Loucy (cell line): Measurements from ENCODE around the gene ZNF768.

Experiments
- H2AFZ ChIP-seq: fragments of 200-600 bp; sonication (generic); 2 replicates; pipeline ENCODE4 v1.6.0; 2016; ENCODE audit warnings: antibody characterized with exemption, mild to moderate bottlenecking, low read length, moderate library complexity
- H3F3A ChIP-seq: fragments of 200-600 bp; 2 replicates; pipeline ENCODE4 v1.6.0; 2016; ENCODE audit warnings: antibody characterized with exemption, low read depth, mild to moderate bottlenecking
- H3K27me3 ChIP-seq: fragments of 200-600 bp; sonication (generic); 2 replicates; pipeline ENCODE4 v1.6.1; 2014; ENCODE audit warnings: low read length, mild to moderate bottlenecking; ENCODE audit not compliant: insufficient read depth, poor library complexity, severe bottlenecking
- H3K36me3 ChIP-seq: fragments of 200-600 bp; sonication (generic); 2 replicates; pipeline ENCODE4 v1.6.1; 2016; ENCODE audit warnings: low read length; ENCODE audit not compliant: insufficient read depth
- H3K4me1 ChIP-seq: fragments of 200-600 bp; sonication (generic); 2 replicates; pipeline ENCODE4 v1.5.1; 2014; ENCODE audit warnings: low read length, mild to moderate bottlenecking; ENCODE audit not compliant: insufficient read depth, poor library complexity, severe bottlenecking
- H3K4me2 ChIP-seq: fragments of 200-600 bp; sonication (generic); 2 replicates; pipeline ENCODE4 v1.6.0; 2014; ENCODE audit warnings: antibody characterized with exemption, low read length, low read depth, mild to moderate bottlenecking; ENCODE audit not compliant: poor library complexity, severe bottlenecking
- H3K4me3 ChIP-seq: fragments of 200-600 bp; sonication (generic); 2 replicates; pipeline ENCODE4 v1.5.1; 2014; ENCODE audit warnings: low read length, mild to moderate bottlenecking, mixed read lengths; ENCODE audit not compliant: poor library complexity, severe bottlenecking
- H3K79me2 ChIP-seq: fragments of 200-600 bp; sonication (generic); 2 replicates; pipeline ENCODE4 v1.6.1; 2014; ENCODE audit warnings: low read length; ENCODE audit not compliant: insufficient read depth
- H3K9ac ChIP-seq: fragments of 200-600 bp; sonication (generic); 2 replicates; pipeline ENCODE4 v1.6.0; 2014; ENCODE audit warnings: mild to moderate bottlenecking, low read depth, low read length, moderate library complexity; ENCODE audit not compliant: poor library complexity, severe bottlenecking
- H3K9me2 ChIP-seq: fragments of 200-600 bp; sonication (generic); replicated peaks from 2 replicates; pipeline ENCODE4 v1.6.1; 2016; ENCODE audit warnings: low read depth, low read length, mixed read lengths
- H3K9me3 ChIP-seq: fragments of 200-600 bp; sonication (generic); 2 replicates; pipeline ENCODE4 v1.6.1; 2014; ENCODE audit warnings: mild to moderate bottlenecking, antibody characterized with exemption, low read length, low read depth; ENCODE audit not compliant: insufficient read depth
- H4K20me1 ChIP-seq: fragments of 200-600 bp; sonication (generic); 2 replicates; pipeline ENCODE4 v1.6.0; 2014; ENCODE audit warnings: antibody characterized with exemption, low read length, mild to moderate bottlenecking; ENCODE audit not compliant: insufficient read depth, poor library complexity, severe bottlenecking
- EZH2phosphoT487 ChIP-seq: fragments of 200-600 bp; IDR thresholded peaks from 2 replicates; pipeline ENCODE4 v1.6.1; 2018; ENCODE audit warnings: antibody characterized with exemption, mild to moderate bottlenecking, moderate library complexity, borderline replicate concordance
- TF ChIP-seq, protein P1 (sequence below): fragments of 200-600 bp; sonication (generic); conservative IDR thresholded peaks from 2 replicates; pipeline ENCODE4 v1.5.1; 2014; ENCODE audit warnings: mild to moderate bottlenecking, antibody characterized with exemption, low read length

ZNF768 gene

DNA sequence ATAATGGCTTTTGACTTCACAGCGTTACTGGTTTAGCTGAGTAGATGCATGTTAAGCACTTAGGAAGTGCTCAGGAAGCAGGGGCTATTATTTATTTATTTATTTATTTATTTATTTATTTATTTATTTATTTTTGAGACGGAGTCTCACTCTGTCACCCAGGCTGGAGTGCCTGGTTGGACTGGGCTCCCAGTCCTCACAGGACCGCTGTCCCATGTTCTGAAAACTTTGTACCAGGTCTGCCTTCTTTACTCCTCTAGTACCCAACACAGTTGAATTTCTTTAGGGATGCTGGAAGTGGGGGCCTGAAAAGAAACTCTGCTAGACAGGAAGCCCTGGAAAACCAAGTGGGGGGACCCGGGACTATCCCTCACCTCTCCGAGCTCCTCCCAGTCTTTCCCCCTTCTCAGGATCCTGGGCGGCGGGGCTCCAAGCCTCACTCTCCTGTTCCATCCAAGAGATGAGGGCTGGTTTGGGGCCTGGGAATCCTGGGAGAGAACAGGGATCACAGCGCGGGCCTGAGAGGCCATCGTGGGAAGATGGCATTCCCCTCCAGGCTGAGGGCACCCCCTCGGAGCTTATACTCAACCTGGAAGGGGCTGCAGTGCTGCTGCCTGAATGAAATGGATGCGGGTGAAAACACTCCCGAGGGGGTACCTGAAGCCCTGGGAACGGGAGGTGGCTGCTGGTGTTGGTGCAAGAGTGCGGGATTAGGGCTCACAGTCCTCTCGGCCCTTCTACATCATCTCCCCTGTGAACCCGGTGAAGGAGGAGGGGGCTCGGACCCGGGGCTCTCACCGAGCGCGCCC lies 44.5 kb upstream of the ZNF768 start:
- Histone ChIP-seq H2AFZ (peak overlapping the region; percentile 84; the same call in 1 of the 2 replicates), H3F3A (no peaks in the 10 kb centered on the region), H3K79me2 (peaks cover 22% of the 10 kb centered on the region), H3K9me3 (no peaks in the 10 kb centered on the region), H3K9me2 (no peaks in the 10 kb centered on the region), H3K4me2 (peak overlapping the region; percentile 91), H3K4me1 (peaks cover 29% of the 10 kb centered on the region), H3K9ac (peak overlapping the region; percentile 93), H4K20me1 (no peaks in the 10 kb centered on the region), H3K27me3 (no peaks in the 10 kb centered on the region), H3K36me3 (no peaks in the 10 kb centered on the region), H3K4me3 (peak overlapping the region; percentile 96)
- no peak for TF ChIP-seq EZH2phosphoT487
- TF ChIP-seq, protein P1, sequence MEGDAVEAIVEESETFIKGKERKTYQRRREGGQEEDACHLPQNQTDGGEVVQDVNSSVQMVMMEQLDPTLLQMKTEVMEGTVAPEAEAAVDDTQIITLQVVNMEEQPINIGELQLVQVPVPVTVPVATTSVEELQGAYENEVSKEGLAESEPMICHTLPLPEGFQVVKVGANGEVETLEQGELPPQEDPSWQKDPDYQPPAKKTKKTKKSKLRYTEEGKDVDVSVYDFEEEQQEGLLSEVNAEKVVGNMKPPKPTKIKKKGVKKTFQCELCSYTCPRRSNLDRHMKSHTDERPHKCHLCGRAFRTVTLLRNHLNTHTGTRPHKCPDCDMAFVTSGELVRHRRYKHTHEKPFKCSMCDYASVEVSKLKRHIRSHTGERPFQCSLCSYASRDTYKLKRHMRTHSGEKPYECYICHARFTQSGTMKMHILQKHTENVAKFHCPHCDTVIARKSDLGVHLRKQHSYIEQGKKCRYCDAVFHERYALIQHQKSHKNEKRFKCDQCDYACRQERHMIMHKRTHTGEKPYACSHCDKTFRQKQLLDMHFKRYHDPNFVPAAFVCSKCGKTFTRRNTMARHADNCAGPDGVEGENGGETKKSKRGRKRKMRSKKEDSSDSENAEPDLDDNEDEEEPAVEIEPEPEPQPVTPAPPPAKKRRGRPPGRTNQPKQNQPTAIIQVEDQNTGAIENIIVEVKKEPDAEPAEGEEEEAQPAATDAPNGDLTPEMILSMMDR: no peak

- H3K9me2 ChIP-seq: no peaks in the 10 kb centered on the region
- no peaks in the 10 kb centered on the region for H3F3A ChIP-seq
- no peaks in the 10 kb centered on the region for H3K27me3 ChIP-seq
- peaks cover 29% of the 10 kb centered on the region for H3K4me1 ChIP-seq
- H4K20me1 ChIP-seq: no peaks in the 10 kb centered on the region
- H3K4me3 ChIP-seq: peak overlapping the region; percentile 96
- peak overlapping the region; percentile 91 for H3K4me2 ChIP-seq
- no peaks in the 10 kb centered on the region for H3K9me3 ChIP-seq
- no peaks in the 10 kb centered on the region for H3K36me3 ChIP-seq
- H3K9ac ChIP-seq: peak overlapping the region; percentile 93
- TF ChIP-seq, protein P1: no peak
- TF ChIP-seq EZH2phosphoT487: no peak
- no peak overlapping the region for H2AFZ ChIP-seq
- H3K79me2 ChIP-seq: peaks cover 22% of the 10 kb centered on the region
These were observed 43.6 kb upstream of the ZNF768 start for GRCh38 chr16:30569746-30570635.

DNA sequence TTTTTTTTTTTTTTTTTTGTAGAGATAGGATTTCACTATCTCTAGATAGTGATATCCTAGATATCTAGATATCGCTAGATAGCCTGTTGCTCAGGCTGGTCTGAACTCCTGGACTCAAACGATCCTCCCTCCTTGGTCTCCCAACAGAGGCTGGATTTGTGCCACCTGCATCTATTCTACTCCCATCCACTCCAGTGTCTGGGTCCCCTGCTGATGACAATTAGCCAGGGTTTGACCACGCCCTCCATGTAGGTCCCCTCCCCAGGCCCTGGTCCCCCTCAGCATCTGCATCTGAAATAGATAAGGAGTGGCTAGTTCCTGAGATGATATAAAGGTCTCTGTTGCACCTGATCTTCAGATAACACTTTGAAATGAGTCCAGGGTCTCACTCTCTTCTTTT lies 42.9 kb upstream of the ZNF768 start:
- peaks cover 29% of the 10 kb centered on the region for H3K4me1 ChIP-seq
- no peak for TF ChIP-seq EZH2phosphoT487
- TF ChIP-seq, protein P1: no peak
- H3K9me3 ChIP-seq: no peaks in the 10 kb centered on the region
- no peaks in the 10 kb centered on the region for H3K9me2 ChIP-seq
- H3K4me2 ChIP-seq: no peak overlapping the region
- no peak overlapping the region for H2AFZ ChIP-seq
- H3K79me2 ChIP-seq: peaks cover 22% of the 10 kb centered on the region
- H3K4me3 ChIP-seq: no peak overlapping the region
- H3K27me3 ChIP-seq: no peaks in the 10 kb centered on the region
- H4K20me1 ChIP-seq: no peaks in the 10 kb centered on the region
- H3K36me3 ChIP-seq: no peaks in the 10 kb centered on the region
- H3F3A ChIP-seq: no peaks in the 10 kb centered on the region
- H3K9ac ChIP-seq: no peak overlapping the region
